Measurements from ENCODE around the gene NPHP3.

DNA sequence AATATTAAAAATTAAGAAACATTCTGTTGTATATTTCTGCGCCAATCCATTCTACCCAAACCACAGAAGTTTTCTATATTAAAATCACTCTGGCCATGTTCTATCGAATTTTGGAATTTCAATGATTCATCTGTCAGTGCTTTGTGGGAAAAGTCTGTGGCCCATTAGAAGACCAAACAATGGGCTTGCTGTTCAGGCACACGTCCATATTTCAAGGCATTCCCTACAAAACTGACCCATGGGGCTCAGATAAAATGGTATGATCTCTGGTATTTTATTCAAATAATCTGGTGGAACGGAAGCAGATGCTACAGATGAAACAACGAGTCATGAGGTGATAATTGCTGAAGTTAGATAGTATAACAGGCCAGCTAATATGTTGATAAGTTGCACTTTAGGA, 12.4 kb downstream of the NPHP3 start:
- no peak for TF ChIP-seq CTCF (IDR thresholded peaks at IDR 0.05)
- TF ChIP-seq POLR2A (IDR thresholded peaks at IDR 0.05) = no peak

Data from vagina (tissue), 2 donors.